Omental fat pad (tissue), 4 donors: Measurements from ENCODE around the gene SSBP1. TPM values are rescaled to one million over a fixed set of nuclear protein-coding genes. Genes with fewer than 3 reads are reported as not detected.
"Not testable (repeated sequence)": the region's sequence is repeated elsewhere in the genome, so short reads cannot be mapped to it uniquely, and the experiment has no call there.

Source experiments
- ATAC-seq: fragments of 150-250 bp; one replicate; pipeline ENCODE4 v1.9.1; 2016; ENCODE audit warnings: mild to moderate bottlenecking, moderate library complexity; ENCODE audit not compliant: low FRiP score
- DNase-seq: peaks from one replicate; pipeline ENCODE4 v3.0.0-alpha.2; 2019; ENCODE audit warnings: low spot score
- total RNA-seq, 4 donors: library from RNA; depleted of rRNA; stranded (reverse); fragments of >200 nt; gene quantifications; one replicate each; pipeline ENCODE4 v1.1.0, GENCODE V29; 2016
- TF ChIP-seq, protein P1 (sequence below), 3 donors: fragments of 450-650 bp; IDR thresholded peaks; one replicate each; pipeline ENCODE4 v1.5.1; 2016 to 2017; ENCODE audit warnings: antibody characterized with exemption in 3 of 3, mild to moderate bottlenecking in 3 of 3, moderate library complexity in 2 of 3

The SSBP1 gene
- total RNA-seq, 4 donors from 2014 or later = 76.8 to 106 (median 92.0) TPM

DNA sequence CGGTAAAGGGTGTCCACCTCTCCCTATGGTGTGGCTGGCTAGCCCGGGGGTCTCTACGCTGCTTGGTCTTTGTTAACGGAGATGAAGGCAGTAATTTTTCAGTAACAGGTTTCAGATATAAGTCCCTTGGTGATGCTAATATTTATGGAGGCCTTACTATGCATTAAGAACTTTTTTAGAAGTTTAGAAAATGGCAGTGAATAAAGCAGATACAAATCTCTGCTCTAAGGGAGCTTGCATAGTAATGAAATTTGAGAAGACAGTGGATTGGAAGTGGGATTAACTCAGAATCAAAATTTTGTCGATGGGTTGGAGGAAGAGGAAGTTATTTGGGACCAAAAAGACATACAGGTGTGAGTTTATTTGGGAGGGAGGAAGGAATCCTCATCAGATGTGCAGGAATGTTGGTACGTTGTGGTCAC, 445 bp downstream of the SSBP1 start:
- TF ChIP-seq, protein P1, sequence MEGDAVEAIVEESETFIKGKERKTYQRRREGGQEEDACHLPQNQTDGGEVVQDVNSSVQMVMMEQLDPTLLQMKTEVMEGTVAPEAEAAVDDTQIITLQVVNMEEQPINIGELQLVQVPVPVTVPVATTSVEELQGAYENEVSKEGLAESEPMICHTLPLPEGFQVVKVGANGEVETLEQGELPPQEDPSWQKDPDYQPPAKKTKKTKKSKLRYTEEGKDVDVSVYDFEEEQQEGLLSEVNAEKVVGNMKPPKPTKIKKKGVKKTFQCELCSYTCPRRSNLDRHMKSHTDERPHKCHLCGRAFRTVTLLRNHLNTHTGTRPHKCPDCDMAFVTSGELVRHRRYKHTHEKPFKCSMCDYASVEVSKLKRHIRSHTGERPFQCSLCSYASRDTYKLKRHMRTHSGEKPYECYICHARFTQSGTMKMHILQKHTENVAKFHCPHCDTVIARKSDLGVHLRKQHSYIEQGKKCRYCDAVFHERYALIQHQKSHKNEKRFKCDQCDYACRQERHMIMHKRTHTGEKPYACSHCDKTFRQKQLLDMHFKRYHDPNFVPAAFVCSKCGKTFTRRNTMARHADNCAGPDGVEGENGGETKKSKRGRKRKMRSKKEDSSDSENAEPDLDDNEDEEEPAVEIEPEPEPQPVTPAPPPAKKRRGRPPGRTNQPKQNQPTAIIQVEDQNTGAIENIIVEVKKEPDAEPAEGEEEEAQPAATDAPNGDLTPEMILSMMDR (IDR thresholded peaks at IDR 0.05) = no peak
- ATAC-seq (no peak), DNase-seq (no peak)

- DNase-seq (no peak), ATAC-seq (no peak)
- TF ChIP-seq, protein P1 (IDR thresholded peaks at IDR 0.05) = no peak
These were observed 1.1 kb downstream of the SSBP1 start for GRCh38 chr7:141739250-141739649.

GRCh38 chr7:141742229-141742628, 4.1 kb downstream of the SSBP1 start:
- no peak for DNase-seq
- TF ChIP-seq, protein P1 (IDR thresholded peaks at IDR 0.05) = no peak
- ATAC-seq = no peak

DNA sequence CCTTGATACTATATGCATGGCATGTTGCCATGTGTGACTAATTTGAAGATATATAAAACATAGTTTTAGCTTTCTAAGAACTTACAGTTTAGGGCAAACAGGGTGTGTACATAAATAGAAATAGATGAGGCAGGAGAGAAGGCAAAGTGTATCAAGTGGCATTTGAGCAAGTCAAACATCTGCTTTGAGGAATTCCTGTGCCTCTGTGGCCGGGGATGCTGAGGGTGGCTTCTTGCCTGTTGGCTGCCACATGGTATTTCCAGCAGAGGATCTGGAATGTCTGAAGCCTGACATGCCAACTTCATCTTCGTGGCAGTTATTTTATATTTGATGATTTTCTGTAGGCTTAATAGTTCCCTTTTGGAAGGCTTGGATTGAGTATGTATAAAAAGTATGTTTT, 6.0 kb downstream of the SSBP1 start:
- DNase-seq (no peak), ATAC-seq (no peak)

DNA sequence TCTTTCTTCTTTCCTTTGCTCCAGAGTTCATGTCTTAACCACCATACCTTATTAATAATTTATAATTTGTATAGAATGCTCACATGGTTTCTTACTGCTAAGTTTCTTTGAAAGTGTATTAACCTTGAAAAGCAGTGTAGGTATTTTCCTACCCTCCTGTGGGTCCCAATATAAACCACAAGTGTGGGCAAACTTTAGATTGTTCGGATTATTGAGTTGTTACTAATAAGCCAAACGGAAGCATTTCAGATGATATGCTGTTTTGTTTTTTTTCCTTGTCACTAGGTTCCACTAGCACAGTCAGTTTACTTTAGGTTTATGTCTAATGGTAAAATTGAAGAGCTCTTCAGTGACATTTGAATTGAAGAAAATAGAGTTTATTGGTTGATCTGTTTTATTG, 10.2 kb downstream of the SSBP1 start:
- DNase-seq (no peak), ATAC-seq (no peak)
- TF ChIP-seq, protein P1 (IDR thresholded peaks at IDR 0.05) = no peak

More for the DNA sequence above, 6.0 kb downstream of the SSBP1 start:
- TF ChIP-seq, protein P1 (IDR thresholded peaks at IDR 0.05) = no peak

GRCh38 chr7:141751904-141752303, 13.7 kb downstream of the SSBP1 start:
- not testable (repeated sequence) for DNase-seq, ATAC-seq

GRCh38 chr7:141752634-141753033, 14.5 kb downstream of the SSBP1 start:
- no peak for ATAC-seq
- TF ChIP-seq, protein P1 (IDR thresholded peaks at IDR 0.05) = no peak
- DNase-seq = no peak

GRCh38 chr7:141754939-141755338, 16.8 kb downstream of the SSBP1 start:
- no peak for ATAC-seq
- no peak for DNase-seq
- TF ChIP-seq, protein P1 (IDR thresholded peaks at IDR 0.05) = no peak
